DMS153 (cell line): Measurements from ENCODE around the gene CFAP107.
"Not testable (repeated sequence)": the region's sequence is repeated elsewhere in the genome, so short reads cannot be mapped to it uniquely, and the experiment has no call there.

Source experiments
- DNase-seq: peaks from one replicate; lab custom pipeline; 2025; lab: John Stamatoyannopoulos, UW

CFAP107 gene

GRCh38 chr1:12745992-12746323 lies at the start of gene CFAP107:
Gene CFAP107, plus strand, starts transcription at chr1:12746200. Its CDS starts 231 bp downstream, at chr1:12746431.
- peak; percentile 35 for DNase-seq

- DNase-seq, result no peak
Observed at GRCh38 chr1:12696658-12697057, 49.3 kb upstream of the CFAP107 start.

DNA sequence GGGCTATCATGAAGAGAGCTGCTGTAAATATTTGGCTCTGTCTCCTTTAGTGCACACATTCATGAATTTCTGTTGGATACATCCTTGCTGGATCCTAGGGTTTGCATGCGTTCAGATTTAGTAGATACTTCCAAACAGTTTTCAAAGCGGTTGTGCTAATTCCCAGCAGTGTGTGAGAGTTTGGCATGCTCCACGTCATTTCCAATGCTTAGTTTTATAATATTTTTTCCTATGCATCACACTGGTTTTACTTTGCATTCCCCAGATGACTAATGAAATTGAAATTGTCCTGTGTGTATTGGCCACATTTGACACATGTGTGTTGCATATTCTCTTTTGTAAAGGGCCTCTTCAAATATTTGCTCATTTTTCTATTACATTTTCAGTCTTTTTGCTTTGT lies 48.6 kb upstream of the CFAP107 start:
- no peak for DNase-seq

- no peak for DNase-seq
Observed at GRCh38 chr1:12703821-12704451, 42.1 kb upstream of the CFAP107 start.

DNA sequence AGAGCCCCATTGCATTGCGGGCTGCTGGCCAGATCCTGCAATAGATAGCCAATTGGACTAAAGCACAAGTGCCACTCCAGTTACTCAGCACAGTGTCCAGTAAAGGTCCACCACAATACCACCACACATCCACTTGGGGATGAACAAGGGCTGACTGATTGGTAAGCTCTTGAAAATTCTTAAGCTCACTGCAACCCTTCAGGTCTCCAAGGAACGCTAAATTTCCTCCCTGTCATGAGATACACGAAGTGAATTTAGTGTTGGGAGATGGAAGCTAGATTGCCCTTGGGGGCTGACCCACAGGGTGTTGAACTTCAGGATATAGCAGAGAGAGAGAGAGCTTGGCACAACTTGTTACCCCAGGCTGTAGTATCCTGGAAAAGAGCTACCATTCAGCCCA lies 39.9 kb upstream of the CFAP107 start:
- no peak for DNase-seq

- no peak for DNase-seq
Observed at GRCh38 chr1:12708396-12709090, 37.5 kb upstream of the CFAP107 start.

GRCh38 chr1:12709091-12709491 lies 36.9 kb upstream of the CFAP107 start:
- DNase-seq, result no peak

- no peak for DNase-seq
Observed at GRCh38 chr1:12709696-12710095, 36.3 kb upstream of the CFAP107 start.

- no peak for DNase-seq
Observed at GRCh38 chr1:12711536-12711935, 34.5 kb upstream of the CFAP107 start.

GRCh38 chr1:12712076-12712475 lies 33.9 kb upstream of the CFAP107 start:
- DNase-seq, result no peak

- no peak for DNase-seq
Observed at GRCh38 chr1:12712929-12713328, 33.1 kb upstream of the CFAP107 start.

DNA sequence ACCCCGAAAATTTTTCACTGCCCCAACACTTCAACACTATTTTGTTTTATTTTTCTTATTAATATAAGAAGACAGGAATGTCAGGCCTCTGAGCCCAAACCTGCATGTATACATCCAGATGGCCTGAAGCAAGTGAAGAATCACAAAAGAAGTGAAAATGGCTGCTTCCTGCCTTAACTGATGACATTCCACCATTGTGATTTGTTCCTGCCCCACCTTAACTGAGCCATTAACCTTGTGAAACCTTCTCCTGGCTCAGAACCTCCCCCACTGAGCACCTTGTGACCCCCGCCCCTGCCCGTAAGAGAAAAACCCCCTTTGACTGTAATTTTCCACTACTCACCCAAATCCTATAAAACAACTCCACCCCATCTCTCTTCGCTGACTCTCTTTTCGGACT lies 32.3 kb upstream of the CFAP107 start:
- not testable (repeated sequence) for DNase-seq

- DNase-seq, result no peak
Observed at GRCh38 chr1:12714710-12715475, 31.1 kb upstream of the CFAP107 start.

DNA sequence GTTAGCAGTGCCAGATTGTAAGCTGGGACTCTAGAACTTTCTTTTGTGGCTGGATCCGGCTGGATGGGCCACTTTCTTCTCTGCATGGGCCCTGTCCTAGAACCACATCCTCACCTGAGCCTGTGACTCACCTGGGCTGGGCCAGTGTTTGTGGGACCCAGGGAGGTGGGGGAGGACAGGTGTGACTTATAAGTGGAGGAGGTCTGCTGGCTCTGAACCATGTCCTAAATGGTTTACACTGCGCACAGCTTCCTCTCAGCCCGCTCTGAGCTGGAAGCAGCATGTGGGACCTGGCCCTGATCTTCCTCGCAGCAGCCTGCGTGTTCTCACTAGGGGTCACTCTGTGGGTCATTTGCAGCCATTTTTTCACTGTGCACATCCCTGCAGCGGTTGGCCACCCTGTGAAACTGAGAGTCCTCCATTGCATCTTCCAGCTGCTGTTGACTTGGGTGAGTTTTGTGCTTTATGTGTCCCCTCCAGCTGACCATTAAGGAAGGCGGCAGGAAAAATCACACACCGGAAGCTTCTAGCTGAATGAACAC lies 30.0 kb upstream of the CFAP107 start, which contains the start of gene AADACL3:
Gene AADACL3, plus strand, starts transcription at position 215 of the 542 bp plus-strand sequence. Its CDS starts 67 bp downstream, at position 282.
- no peak for DNase-seq

GRCh38 chr1:12717301-12717838 lies 28.6 kb upstream of the CFAP107 start:
- no peak for DNase-seq

DNA sequence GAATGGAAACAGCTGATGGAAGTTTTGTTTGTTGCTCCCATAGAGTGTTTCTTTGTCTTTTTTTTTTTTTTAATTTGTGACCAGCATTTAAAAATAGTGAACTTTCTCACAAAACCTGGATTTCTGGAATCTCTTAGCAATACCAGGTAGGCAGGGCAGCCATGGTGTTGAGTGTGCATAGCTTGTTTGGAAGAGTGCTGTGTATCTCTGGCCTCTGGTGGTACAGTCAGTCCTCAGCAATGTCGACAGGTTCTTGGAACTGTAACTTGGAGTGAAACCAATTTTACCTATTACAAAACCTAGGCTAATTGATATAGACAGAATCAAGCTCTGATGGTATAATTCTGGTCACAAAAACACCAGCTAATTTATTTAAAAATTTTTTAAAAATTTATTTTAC lies 23.4 kb upstream of the CFAP107 start:
- DNase-seq, result no peak

- DNase-seq, result no peak
Observed at GRCh38 chr1:12728391-12728790, 17.6 kb upstream of the CFAP107 start.

GRCh38 chr1:12730156-12730555 lies 15.8 kb upstream of the CFAP107 start:
- no peak for DNase-seq

DNA sequence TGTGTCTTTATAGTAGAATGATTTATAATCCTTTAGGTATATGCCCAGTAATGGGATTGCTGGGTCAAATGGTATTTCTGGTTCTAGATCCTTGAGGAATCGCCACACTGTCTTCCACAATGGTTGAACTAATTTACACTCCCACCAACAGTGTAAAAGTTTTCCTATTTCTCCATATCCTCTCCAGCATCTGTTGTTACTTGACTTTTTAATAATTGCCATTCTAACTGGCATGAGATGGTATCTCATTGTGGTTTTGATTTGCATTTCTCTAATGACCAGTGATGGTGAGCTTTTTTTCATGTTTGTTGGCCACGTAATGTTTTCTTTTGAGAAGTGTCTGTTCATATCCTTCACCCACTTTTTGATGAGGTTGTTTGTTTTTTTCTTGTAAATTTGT lies 14.9 kb upstream of the CFAP107 start:
- DNase-seq, result not testable (repeated sequence)

- DNase-seq, result no peak
Observed at GRCh38 chr1:12734651-12735050, 11.3 kb upstream of the CFAP107 start.

- DNase-seq, result no peak
Observed at GRCh38 chr1:12738934-12739333, 7.1 kb upstream of the CFAP107 start.

- no peak for DNase-seq
Observed at GRCh38 chr1:12739613-12740012, 6.4 kb upstream of the CFAP107 start.
